Measurements from ENCODE around the gene CLK3.
"Not testable (repeated sequence)": the region's sequence is repeated elsewhere in the genome, so short reads cannot be mapped to it uniquely, and the experiment has no call there.

The CLK3 gene

DNA sequence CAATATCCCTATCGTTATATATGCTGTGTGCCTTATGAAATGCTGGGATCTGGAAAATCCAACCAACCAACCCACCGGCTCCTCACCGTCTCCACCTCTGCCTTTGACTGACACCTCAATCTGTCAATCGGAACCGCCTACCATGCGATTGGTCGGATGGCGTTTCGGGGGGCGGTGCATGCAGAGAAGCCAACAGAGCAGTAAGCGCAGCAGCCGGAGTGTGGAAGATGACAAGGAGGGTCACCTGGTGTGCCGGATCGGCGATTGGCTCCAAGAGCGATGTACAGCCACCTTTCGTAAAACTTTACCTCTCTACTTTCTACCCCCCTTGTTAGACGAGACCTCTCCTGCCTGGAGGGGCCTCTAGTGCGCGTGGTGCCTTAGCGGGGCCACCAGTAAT, 6.3 kb downstream of the CLK3 start:
- DNase-seq, result no peak

DNA sequence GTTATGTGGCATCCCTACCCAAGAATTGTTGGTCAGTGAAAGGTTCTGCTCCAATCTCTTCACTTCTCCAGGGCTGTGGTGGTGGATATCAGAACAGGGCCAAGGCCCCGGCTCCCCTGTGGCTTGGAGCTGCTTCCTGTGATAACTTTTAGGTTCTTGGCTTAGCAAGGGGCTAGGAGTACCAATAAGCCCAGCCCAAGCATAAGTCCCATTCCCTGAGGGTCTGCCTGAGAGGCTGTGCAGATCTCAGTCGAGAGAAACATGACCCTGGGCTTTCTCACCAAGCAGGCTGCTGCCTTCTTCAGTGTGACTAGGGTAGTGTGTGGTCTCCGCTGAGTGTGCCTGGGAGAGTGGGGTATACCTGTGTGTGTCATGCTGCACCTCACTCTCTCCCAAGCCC, 7.1 kb downstream of the CLK3 start:
- DNase-seq, result no peak

DNA sequence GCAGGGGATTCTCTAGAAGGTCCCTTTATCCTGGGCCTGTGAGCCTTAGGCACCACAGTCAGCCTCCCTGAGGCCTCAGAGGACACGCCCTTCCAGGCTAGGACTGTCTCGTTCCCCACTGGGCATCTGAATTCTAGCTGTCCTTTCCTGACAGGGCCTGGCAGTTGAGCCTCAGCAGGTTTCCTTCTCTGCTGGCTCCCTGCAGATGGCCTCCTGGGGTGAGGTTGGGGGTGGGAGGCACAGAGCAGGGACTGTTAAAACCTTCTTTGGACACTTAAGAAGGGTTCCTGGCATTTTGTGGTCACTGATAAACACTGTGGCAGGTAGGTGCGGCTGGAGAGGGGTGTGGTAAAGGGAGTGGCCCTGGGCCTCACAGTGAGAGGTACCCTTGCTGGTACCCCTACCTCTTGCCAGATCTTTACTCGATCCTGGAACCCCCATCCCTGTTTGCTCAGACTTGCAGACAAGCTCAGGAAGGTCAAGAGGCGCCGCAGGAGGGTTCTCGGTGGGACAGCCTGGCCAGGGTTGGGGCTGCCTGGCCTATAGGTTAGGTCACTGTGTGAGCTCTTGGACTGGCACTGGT, 8.5 kb downstream of the CLK3 start:
- DNase-seq, result no peak

DNA sequence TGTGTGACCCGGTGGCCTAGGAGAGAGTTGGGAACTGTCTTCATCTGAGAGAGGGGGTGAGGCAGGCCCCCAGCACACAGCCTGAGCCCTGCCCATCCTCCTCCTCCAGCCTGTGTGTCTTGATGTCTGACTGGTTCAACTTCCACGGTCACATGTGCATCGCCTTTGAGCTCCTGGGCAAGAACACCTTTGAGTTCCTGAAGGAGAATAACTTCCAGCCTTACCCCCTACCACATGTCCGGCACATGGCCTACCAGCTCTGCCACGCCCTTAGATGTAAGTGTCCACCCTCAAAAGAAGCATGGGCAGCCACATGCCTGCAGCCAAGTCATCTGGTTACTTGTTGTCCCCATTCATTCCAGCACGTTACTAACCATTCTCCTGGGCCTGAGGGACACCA, 10.1 kb downstream of the CLK3 start:
- DNase-seq, result no peak

DNA sequence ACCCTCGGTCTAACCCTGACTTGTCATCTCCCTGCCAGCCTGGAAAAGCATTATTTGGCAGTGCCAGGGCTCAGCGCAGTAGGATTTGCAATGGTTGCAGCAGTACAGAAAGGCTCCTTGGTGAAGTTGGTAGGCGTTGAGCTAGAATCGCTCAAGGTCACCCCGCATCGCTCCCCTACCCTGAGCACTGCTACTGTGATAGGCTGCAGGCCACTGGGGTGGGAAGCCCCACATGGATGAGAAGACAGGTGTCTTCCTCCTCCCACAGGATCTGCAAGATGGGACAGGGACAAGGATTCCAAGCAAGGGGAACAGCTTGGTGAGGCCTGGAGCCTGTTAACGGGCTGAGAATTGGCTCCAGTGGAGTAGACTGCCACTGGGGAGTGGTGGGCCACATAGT, 10.7 kb downstream of the CLK3 start:
- DNase-seq, result no peak

DNA sequence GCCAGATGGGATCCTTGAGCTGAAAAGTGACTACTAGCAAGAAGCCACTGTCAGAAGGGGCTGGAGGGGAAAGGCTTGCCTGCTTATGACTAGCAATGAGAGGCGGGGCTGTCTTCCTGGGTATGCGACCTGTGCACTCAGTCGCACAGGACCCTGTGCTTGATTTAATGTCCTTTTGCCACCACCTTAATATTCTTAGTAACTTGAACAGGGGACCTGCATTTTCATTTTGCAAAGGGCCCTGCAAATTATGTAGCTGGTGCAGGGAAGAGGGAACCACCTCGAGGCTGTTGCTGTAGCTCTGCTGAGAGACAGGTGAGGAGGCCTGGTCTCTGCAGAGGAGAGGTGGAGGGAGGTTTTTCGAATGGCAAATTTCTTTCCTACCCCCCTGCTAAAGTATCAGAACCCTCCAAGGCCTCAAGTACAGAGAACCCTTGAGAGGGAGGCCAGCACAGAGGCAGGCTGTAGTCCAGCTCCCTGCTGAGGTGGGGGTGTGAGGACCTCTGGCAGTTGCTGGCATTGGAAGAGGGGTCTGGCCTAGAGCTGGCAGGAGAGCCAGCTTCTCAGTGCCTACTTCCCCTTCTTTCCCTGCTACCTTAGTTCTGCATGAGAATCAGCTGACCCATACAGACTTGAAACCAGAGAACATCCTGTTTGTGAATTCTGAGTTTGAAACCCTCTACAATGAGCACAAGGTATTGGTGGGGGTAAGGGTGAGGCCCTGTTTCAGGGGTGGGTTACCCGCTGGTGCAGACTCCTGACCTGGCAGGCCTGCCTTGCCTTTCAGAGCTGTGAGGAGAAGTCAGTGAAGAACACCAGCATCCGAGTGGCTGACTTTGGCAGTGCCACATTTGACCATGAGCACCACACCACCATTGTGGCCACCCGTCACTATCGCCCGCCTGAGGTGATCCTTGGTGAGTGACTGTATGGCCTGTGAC, 11.4 kb downstream of the CLK3 start:
- no peak for DNase-seq

DNA sequence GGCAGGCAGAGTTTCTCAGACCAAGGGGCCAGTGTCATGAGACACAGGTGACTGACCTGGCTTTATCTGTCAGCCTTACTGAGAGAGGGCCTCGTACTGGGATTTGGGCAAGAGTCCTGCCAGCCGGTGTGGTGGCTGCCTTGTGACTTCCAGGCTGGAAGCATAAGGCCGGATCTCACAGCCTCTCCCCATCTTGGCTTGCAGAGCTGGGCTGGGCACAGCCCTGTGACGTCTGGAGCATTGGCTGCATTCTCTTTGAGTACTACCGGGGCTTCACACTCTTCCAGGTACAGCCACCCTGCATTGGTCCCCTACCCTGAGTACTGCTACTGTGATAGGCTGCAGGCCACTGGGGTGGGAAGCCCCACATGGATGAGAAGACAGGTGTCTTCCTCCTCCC, 12.1 kb downstream of the CLK3 start:
- no peak for DNase-seq

DNA sequence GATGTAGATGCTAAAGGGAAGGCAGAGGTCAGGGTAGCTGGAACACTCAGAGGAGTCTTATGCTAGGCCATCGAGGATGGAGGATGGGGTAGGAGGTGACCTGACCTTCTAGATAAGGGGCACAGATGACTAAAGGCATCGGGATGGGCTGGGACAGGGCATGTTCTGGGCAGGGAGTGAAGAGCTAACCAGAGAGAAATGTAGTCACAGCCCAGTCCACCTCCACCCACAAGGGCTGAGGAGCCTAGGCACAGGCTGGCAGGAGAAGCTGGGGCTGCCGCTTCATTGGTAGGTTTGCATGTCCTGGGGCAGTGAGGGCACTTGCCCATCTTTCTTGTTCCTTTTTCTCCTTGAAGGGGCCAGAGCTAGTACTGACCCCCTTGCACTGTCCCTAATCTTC, 12.6 kb downstream of the CLK3 start:
- DNase-seq, result no peak

DNA sequence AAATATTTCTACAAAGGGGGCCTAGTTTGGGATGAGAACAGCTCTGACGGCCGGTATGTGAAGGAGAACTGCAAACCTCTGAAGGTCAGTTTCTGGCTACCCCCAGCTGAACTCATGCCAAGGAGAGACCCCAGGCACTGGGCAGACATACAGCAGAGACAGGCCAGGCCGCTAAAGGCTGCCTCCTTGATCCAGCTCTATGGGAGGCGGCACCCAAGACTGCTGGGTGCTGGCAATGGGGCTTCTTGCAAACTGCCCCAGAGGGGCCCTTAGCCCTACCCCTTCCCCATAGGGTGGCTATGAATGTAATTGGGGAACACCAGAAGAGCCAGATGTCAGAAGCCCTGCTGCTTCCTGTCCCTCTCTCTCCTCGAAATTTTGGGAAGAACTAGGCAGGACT, 13.3 kb downstream of the CLK3 start:
- no peak for DNase-seq

DNA sequence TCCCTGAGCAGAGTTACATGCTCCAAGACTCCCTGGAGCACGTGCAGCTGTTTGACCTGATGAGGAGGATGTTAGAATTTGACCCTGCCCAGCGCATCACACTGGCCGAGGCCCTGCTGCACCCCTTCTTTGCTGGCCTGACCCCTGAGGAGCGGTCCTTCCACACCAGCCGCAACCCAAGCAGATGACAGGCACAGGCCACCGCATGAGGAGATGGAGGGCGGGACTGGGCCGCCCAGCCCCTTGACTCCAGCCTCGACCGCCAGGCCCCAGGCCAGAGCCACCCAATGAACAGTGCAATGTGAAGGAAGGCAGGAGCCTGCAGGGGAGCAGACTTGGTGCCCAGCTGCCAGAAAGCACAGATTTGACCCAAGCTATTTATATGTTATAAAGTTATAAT, 14.1 kb downstream of the CLK3 start:
- not testable (repeated sequence) for DNase-seq

DNA sequence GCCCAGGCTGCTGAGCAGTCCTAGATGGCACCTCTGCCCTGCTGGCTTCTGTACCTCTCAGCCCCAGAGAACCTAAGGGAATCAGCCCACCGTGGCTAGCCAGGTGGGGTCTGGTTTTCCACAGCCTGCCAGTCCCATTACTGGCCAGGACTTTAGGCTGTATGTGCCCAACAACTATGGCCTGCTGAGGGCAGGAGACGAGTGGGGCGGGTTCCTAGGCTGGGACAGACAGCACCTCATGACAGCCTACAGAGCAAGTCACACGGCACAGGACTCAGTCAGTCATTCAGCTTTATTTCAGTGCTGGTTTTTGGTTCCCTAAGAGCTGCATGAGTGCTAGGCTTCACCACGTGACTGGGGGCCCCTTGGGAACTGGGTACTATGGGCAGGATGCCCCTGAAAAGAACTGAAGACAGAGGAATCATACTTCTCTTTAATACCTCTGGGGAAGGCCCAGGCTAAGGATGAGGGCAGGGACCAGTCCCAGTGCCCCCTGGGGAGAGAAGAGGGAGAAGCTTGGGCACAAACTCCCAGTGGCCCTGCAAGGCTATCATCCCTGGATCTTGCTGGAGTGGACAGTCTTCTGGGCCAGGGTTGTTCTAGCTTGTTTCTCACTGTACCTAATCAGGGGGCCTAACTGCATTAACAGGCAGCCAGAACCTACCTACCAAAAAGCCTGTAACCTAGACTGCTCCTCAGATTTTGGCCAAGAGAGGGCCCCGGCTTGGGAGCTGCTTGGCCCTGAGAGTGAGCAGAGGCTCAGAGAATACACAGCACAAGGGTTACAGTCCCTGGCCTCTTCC, 14.8 kb downstream of the CLK3 start:
- DNase-seq, result no peak

DNA sequence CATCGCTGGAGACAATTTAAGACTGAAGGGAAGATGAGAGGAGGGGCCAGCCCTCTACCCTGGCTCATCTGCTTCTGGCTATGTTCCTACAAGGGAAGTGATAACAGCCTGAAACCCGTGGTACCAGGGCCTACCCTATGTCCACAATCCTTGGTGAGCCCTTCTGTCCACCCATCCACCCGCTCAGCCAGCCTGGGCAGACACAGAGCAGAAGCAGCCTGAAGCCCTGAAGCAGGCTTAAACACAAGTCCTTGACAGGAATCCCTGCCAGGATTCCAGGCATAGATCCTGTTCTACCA, 15.4 kb downstream of the CLK3 start:
- DNase-seq, result no peak

DNA sequence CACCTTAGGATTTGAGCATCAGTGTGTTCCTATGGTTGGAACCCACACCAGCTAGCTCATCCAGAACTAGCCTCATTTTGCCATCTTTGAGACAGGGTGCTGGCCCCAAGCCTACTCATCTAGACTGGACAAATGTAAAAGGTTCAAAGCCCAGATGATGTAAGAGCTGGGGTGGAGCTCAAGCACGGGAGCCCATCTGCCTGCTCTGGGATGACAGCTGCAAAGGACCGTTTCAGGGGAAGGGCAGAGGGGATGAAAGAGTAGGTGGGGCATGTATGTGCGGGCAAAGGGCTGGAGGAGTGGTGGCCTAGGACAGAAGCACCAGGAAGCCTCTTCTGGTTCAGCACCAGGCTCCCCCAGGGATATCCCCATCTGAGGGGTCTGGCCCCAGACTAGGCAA, 15.8 kb downstream of the CLK3 start:
- no peak for DNase-seq

DNA sequence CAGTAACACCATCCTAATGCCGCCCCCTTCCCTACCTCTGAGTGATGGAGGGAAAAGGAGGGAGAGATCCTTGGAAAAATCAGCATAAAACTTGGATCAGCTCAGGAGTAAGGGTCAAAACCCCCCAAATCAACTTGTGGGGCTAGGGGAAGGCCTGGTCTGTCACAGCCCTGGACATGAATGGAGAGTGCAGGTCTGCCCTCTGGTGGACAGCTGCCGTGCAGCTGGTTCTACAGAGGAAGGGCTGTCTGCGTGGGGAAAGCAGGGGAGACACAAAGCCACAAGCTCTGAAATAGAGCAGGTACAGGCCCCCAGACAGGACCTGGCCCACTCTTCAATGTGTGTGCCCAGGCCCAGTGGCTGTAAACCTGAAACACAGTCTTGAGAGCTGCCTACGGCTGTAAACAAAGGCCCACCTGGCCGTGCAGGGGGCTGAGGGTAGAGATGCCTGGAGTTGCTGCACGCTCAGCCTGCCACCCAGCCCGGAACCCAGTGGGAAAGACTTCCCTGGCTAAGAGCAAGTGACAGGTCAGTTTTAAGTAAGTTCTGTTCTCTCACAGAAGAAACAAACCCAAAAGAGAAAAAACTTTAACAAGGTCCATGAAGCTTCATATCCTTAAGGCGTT, 16.4 kb downstream of the CLK3 start:
- DNase-seq, result peak; percentile 39

DNA sequence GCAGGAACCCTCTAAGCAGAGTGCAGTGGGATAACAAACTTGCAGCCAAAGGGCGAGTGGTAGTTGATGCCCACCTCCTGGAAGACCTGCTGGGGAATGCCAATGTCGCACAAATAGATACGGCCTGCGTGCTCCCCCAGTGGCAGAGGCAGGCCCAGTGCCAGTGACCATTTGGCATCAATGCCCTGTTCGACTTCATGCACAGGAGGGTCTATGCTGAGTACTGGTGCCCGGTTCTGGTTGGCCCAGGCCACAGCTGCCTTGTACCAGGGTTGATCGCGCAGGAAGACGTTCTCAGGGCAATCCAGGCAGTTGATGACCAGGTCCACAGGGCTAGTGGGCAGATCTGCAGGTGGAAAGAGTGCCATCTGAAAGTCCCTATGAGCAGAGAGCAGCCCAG, 17.0 kb downstream of the CLK3 start:
- no peak for DNase-seq

DNA sequence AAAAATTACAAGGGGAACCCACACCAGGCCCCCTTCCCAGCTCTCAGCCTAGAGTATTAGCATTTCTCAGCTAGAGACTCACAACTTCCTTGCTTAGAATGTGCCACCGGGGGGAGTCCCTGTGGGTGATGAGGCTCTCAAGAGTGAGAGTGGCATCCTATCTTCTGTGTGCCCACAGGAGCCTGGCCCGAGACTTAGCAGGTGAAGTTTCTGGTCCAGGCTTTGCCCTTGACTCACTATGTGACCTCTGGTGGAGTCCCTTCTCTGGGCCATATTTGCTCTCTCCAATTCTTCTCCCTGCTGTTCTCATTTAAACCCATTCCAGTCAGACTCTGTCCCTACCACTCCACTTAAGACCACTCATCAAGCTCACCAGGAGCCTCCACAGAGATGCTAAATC, 18.1 kb downstream of the CLK3 start:
- DNase-seq, result no peak

DNA sequence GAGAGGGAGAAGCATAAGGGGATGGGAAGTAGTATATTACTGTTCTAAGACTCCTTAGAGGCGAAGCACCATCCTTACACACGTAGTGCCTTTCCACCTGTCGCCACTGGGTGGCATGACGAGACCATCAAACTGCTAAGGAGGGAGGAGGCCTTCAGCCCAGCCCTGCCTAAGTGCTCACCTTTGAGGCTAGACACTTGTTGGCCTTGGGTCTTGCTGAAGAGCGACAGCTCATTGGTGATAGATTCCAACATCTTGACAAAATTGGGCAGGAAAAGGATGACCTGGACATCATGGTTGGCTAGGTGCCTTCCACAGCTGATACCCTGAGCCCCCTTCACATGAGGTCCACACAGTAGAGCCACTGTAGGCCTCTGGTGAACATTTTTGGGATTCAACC, 19.6 kb downstream of the CLK3 start:
- DNase-seq, result peak; percentile 56

DNA sequence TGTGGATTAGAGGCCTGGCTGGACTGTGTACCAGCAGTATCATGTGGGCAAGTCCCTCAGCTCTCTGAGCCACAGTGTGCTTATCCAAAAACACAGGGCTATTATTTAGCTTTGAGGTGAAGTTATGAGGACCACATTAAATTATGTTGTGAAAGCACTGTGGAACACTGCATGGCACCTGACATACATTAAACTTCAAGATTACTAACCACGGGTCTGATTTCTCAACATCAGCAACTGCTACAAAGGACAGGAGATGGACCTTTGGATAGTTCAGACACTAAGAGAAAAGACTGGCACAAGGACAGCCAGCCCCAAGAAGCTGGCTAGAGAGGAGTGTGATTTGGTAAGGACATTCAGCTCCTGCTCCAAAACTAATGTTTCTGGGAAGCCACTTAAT, 21.3 kb downstream of the CLK3 start:
- DNase-seq, result no peak

DNA sequence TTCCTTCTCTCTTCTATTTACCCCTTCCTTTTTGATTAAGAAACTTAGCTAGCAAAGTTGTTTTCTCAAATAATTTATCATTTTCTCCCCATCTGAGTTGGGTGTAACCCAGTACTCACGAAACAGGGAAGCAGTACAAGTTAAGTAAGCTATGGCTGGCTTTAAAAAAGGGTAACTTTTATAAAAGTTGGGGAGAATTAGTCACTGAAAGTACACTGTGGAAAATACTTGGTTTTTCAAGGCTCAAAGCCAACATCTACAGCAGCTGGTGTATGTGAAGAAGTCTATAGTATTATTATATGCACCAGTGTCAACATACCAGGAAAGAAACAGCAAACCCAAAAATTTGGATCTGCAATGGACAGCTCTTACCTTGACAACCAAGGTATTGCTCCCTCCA, 25.5 kb downstream of the CLK3 start:
- DNase-seq, result no peak

DNA sequence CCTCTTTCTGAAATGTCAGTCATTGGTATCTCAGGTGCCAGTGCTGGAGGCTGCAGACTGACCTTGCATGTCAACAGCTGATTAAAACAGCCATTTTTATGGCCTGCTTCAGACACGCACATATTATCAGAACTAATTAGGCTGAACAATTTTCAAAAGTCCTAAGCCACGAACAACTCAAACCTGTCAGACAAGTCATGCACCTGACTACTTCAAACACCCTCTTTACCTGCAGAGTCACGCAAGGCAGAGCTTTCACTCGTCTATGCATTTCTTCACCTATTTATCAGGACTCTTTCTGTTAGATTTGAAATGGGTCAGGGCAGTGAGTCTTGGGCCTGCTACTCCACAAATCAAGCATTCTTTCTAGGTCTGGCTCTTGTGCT, 26.7 kb downstream of the CLK3 start:
- DNase-seq, result no peak

DNA sequence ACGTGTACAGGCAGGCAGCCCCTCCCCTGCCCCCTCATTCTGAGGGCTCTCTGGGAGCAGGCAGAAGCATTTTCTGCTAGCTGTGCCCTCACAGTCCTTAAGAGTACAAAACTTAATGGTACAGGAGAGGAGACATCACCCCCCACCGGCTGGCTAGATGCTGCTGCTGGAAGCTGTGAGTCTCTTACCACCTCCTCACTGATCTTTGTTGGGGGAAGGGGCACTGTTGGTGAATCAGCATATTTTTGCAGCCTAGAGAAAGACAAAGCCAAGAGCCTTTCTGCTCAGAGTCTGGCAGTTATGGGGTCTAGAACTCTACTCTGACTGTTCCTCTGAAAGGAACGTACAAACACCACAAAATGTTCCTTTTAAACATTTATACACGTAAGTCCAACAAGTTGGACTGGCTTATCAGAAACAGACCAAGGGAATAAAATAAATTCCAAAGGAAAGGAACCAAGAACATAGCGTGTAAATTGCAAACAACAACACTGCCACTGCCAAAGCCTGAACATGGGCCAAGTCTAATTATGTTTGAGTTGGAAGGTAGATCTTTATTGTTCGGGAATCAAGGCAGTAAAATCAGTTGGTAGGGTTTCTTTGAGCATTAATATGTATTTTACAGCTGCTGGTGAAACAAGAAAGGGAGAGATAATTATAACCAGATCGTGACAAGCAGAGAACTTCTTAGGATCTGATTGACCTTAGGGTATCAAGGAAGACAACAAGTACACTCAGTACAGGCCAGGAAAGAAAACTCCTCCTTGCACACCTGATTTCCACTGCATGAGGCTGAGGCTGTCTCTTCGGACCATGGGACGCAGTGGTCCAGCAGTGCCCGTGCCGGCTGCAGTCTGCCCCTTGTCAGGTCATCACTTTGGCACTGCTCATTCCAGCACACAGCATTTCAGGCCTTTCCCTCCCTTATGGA, 27.4 kb downstream of the CLK3 start:
- no peak for DNase-seq

DNA sequence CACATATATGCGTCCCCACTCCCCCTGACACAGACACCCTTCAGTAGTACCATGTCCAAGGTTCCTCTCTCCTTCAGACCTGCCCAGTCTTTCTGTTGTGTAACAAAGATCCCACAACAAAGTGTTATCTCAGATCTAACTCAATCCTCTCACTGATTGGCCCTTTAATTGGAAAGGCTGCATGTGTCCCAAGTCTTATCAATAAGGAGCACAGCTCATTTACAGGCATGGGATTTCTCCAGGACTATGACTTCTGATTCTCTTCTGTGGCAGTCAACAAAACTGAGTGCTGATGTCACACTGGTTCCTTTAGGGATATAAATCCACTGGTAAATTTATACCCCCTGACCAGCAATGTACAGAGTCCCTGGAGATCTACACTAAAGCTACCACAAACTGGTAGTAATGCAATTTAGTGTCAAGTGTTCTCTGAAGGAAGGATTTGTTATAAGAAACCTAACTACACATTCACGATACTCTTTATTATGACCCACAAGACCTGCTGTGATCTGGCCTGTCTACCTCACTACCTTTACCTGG, 28.1 kb downstream of the CLK3 start:
- DNase-seq, result no peak

All from activated T-cell treated with anti-CD3 and anti-CD28 coated beads for 4 hours (primary cell).